ENCODE measurements around the gene MROH7. TPM values are rescaled to one million over a fixed set of nuclear protein-coding genes. Genes with fewer than 3 reads are reported as not detected.

MROH7 gene
- total RNA-seq, 1 experiment from 2014 or later = not detected

DNA sequence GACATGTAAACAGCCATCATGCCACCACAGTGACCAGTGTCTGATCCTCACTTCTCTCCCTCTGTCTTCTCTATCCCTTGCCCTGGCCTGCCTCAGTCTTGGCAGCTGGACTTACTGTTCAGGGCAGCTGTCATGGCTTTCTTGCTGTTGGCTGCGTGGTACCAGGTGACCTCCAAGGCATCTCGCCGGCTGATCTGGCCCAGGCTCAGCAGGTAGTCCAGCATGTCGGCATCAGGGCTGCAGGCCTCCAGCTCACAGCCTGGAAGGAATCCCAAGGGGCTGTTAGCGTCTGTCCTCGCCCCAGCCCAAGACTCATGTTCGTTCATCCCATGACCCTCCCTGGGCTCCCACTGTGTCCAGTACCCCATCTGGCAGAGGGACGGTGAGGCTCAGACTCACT, 21.8 kb upstream of the MROH7 start:
- ChIA-PET POLR2A (ENCODE audit: low non-redundant PET) (no interaction called here), CTCF (no interaction called here)
- intact Hi-C loops (cut with micrococcal nuclease; ENCODE audit: unreplicated experiment) = no loop called here
- BruUV-seq (replicated peaks) = no TSS peak
- Histone ChIP-seq H3K27ac (ENCODE audit: low read depth, low read length, poor library complexity, severe bottlenecking) (no peak overlapping the region), H3K4me3 (ENCODE audit: low read depth, low read length, poor library complexity, severe bottlenecking) (no peak overlapping the region), H3K36me3 (ENCODE audit: insufficient read depth, low read length, poor library complexity, severe bottlenecking) (no peaks in the 10 kb centered on the region), H3K9me3 (ENCODE audit: low read depth, low read length, poor library complexity, severe bottlenecking) (no peaks in the 10 kb centered on the region), H3K27me3 (replicated peaks; ENCODE audit: insufficient read depth, low read depth, low read length, poor library complexity) (no peaks in the 10 kb centered on the region), H3K4me1 (ENCODE audit: insufficient read depth, low read length, poor library complexity, severe bottlenecking) (peaks cover 5% of the 10 kb centered on the region)
- DNase-seq (ENCODE audit: low spot score) = no peak
- no peak for TF ChIP-seq EZH2 (IDR thresholded peaks at IDR 0.05; ENCODE audit: borderline replicate concordance, low read depth, low read length, poor library complexity, severe bottlenecking)

DNA sequence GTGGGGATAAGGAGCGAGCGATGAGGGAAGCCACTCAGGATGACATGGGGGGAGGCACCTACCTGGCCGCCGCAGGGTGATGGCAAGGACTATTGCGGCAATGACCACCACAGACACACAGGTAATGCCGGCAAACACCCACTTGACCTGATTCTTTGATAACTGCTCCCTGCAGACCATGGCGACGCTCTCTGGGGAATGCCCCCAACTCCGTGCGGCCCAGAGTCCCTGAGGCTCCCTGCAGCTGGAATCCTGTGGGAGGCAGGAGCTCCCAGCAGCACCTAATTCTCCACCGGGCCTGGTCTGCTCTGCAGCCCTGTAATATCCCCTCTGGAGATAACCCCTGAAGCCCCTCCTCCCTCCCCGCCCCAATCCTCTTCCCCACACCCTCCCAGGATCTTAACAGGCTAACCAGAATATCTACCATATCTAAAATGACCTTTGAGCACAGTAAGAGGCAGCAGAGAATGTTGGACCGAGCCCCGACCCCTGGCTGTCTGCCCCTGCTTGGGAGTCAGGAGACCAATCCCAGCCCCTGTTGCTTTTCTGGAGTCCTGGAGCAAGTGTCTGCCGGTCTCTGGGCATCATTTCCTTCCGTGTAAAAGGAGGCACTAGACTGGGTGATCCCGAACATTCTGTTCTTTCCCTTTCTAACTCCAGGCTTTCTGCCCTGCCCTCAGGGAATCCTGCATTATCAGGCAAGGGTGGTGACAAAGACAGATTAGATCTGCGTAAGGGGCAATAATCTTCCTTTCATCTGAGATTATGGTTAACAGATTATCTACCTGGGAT, 18.2 kb upstream of the MROH7 start, which contains the start of gene FAM151A:
Gene FAM151A (minus strand): TSS at position 310 of the 792 bp plus-strand sequence. CDS start 130 bp downstream, at position 180.
- H3K36me3 ChIP-seq (ENCODE audit: insufficient read depth, low read length, poor library complexity, severe bottlenecking) = no peaks in the 10 kb centered on the region
- H3K27ac ChIP-seq (ENCODE audit: low read depth, low read length, poor library complexity, severe bottlenecking) = no peak within 1 kb of the TSS
- no peak within 1 kb of the TSS for H3K4me3 ChIP-seq (ENCODE audit: low read depth, low read length, poor library complexity, severe bottlenecking)
- intact Hi-C loops (cut with micrococcal nuclease; ENCODE audit: unreplicated experiment) = no loop called here
- H3K27me3 ChIP-seq (replicated peaks; ENCODE audit: insufficient read depth, low read depth, low read length, poor library complexity) = no peaks in the 10 kb centered on the region
- POLR2A ChIA-PET (ENCODE audit: low non-redundant PET) = no interaction called here
- BruUV-seq (replicated peaks) = no TSS peak
- peaks cover 5% of the 10 kb centered on the region for H3K4me1 ChIP-seq (ENCODE audit: insufficient read depth, low read length, poor library complexity, severe bottlenecking)
- TF ChIP-seq CTCF (conservative IDR thresholded peaks at IDR 0.05; ENCODE audit: low read depth, low read length) = no peak
- no peak for TF ChIP-seq EZH2 (IDR thresholded peaks at IDR 0.05; ENCODE audit: borderline replicate concordance, low read depth, low read length, poor library complexity, severe bottlenecking)
- no peaks in the 10 kb centered on the region for H3K9me3 ChIP-seq (ENCODE audit: low read depth, low read length, poor library complexity, severe bottlenecking)
- CTCF ChIA-PET = no interaction called here
- DNase-seq (ENCODE audit: low spot score) = no peak

DNA sequence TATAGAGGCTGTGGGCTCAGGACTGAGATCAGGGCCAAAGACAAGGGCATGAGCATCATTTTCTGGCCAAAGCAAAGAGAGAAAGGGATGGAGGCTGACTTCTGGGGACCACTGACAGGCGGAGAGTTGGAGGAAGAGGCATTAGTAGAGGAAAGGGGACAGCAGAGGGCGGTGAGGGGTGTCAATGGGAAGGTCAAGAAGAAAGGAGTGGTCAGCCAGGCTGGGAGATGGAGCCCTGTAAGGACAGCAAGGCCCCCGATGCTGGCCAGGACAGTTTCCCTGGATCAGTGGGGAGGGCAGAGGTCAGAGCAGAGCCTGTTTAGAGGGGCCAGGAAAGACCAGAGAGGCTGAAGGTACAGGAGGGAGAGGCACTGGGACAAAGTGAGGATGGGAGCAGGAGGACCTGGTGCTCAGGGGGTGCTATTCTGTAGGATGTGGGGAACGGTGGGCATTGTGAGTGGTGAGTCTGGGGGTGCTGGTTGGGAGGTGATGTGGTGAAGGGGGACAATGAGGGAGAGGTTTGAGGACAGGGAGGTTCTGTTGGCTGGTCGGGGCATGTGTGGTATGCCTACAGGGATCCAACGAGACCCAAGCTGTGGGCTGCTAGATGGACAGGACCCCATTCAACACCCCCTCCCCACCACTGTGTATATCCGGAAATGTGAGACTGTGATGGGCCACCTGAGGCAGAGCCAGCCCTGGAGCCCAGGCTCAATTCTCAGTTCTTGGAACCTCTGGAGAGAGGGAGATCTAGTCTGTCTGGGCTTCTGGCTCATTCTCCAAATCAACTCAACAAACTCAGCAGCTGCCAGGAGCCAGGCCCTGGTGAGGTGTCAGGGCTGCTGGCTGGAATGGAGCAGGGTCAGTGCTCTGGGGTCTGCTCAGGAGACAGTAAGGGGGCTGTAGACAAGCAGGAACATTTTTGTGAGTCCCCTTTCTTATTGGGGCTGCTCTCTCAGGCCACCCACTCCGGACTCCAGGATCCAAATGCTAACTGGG, 16.8 kb upstream of the MROH7 start:
- no peak for TF ChIP-seq CTCF (conservative IDR thresholded peaks at IDR 0.05; ENCODE audit: low read depth, low read length)
- no peak for TF ChIP-seq EZH2 (IDR thresholded peaks at IDR 0.05; ENCODE audit: borderline replicate concordance, low read depth, low read length, poor library complexity, severe bottlenecking)
- intact Hi-C loops (cut with micrococcal nuclease; ENCODE audit: unreplicated experiment) = no loop called here
- Histone ChIP-seq H3K4me3 (ENCODE audit: low read depth, low read length, poor library complexity, severe bottlenecking) (no peak overlapping the region), H3K27ac (ENCODE audit: low read depth, low read length, poor library complexity, severe bottlenecking) (no peak overlapping the region), H3K27me3 (replicated peaks; ENCODE audit: insufficient read depth, low read depth, low read length, poor library complexity) (no peaks in the 10 kb centered on the region), H3K9me3 (ENCODE audit: low read depth, low read length, poor library complexity, severe bottlenecking) (no peaks in the 10 kb centered on the region), H3K4me1 (ENCODE audit: insufficient read depth, low read length, poor library complexity, severe bottlenecking) (peaks cover 5% of the 10 kb centered on the region), H3K36me3 (ENCODE audit: insufficient read depth, low read length, poor library complexity, severe bottlenecking) (no peaks in the 10 kb centered on the region)
- POLR2A ChIA-PET (ENCODE audit: low non-redundant PET) = no interaction called here
- no TSS peak for BruUV-seq (replicated peaks)
- DNase-seq (ENCODE audit: low spot score) = no peak
- CTCF ChIA-PET = no interaction called here

All from A673 (cell line).